Lung (tissue), 12 donors: ENCODE data around the gene THEM4. TPM values are rescaled to one million over a fixed set of nuclear protein-coding genes. Genes with fewer than 3 reads are reported as not detected.

Source experiments
- ATAC-seq: fragments of 200-7000 bp; cut with Tn5 transposase; one replicate; pipeline ENCODE4 v1.9.1; 2020; ENCODE audit warnings: moderate number of reproducible peaks; ENCODE audit not compliant: insufficient read depth, low FRiP score
- DNase-seq, 3 donors: peaks; one replicate each; pipeline ENCODE4 v3.0.0-alpha.2; 2013 to 2017
- H3K27ac ChIP-seq, 2 donors: one replicate each; pipeline ENCODE4 v1.5.1; 2013; ENCODE audit warnings: mild to moderate bottlenecking in 2 of 2, moderate library complexity in 2 of 2, control low read depth in 1 of 2, inconsistent platforms in 1 of 2, low read depth in 1 of 2, low read length in 1 of 2
- H3K27me3 ChIP-seq, 3 donors: one replicate each; pipeline ENCODE4 v1.5.1; 2013; ENCODE audit warnings: low read length in 2 of 3; ENCODE audit not compliant: control insufficient read depth in 3 of 3, insufficient read depth in 3 of 3
- H3K36me3 ChIP-seq, 4 donors: one replicate each; pipeline ENCODE4 v1.5.1; 2013; ENCODE audit warnings: low read length in 4 of 4, mild to moderate bottlenecking in 1 of 4, moderate library complexity in 1 of 4; ENCODE audit not compliant: control insufficient read depth in 4 of 4, insufficient read depth in 4 of 4
- H3K4me1 ChIP-seq, 5 donors: one replicate each; pipeline ENCODE4 v1.5.1; 2013; ENCODE audit warnings: low read length in 5 of 5, mild to moderate bottlenecking in 2 of 5, moderate library complexity in 1 of 5; ENCODE audit not compliant: control insufficient read depth in 5 of 5, insufficient read depth in 5 of 5
- H3K4me3 ChIP-seq: one replicate; pipeline ENCODE4 v1.5.1; 2013; ENCODE audit warnings: mild to moderate bottlenecking, control low read depth, moderate library complexity
- H3K9ac ChIP-seq, 2 donors: one replicate each; pipeline ENCODE4 v1.5.1; 2013; ENCODE audit warnings: low read length in 2 of 2, control low read depth in 1 of 2; ENCODE audit not compliant: insufficient read depth in 1 of 2
- H3K9me3 ChIP-seq, 4 donors: one replicate each; pipeline ENCODE4 v1.5.1; 2013; ENCODE audit warnings: low read length in 3 of 4, mild to moderate bottlenecking in 1 of 4, moderate library complexity in 1 of 4; ENCODE audit not compliant: control insufficient read depth in 4 of 4, insufficient read depth in 3 of 4
- WGBS, 2 donors: extraction: QIAGEN DNeasy Blood & Tissue Kit; methylation state at CpG; one replicate each; pipeline ENCODE4 v1.1.7; 2013; 5-methylcytosine and 5-hydroxymethylcytosine counted together
- polyA plus RNA-seq, 2 donors: library from polyadenylated mRNA; stranded (reverse); fragments of 200-250 nt; gene quantifications; one replicate each; pipeline ENCODE4 v1.2.1, GENCODE V29; 2013
- total RNA-seq, 2 donors: library from RNA; depleted of rRNA in 1 of 2; stranded (reverse); fragments of >200 nt in 1 of 2; gene quantifications; one replicate each; pipeline ENCODE4 v1.2.1, GENCODE V29; 2014 to 2021
- TF ChIP-seq, protein P1 (sequence below): IDR thresholded peaks from 2 replicates; pipeline ENCODE4 v1.5.1; 2012; ENCODE audit warnings: mild to moderate bottlenecking; ENCODE audit errors: control extremely low read depth, extremely low read depth
- donor health status: control.
- donor health status: control.
- donor health status: Bipolar disorder and iron deficiency.
- donor health status: healthy.
- donor health status: DM: yes; HTN: yes; CAD: no.

The THEM4 gene
- total and polyA plus RNA-seq, 4 donors: 10.3 to 15.7 (median 13.6) TPM

DNA sequence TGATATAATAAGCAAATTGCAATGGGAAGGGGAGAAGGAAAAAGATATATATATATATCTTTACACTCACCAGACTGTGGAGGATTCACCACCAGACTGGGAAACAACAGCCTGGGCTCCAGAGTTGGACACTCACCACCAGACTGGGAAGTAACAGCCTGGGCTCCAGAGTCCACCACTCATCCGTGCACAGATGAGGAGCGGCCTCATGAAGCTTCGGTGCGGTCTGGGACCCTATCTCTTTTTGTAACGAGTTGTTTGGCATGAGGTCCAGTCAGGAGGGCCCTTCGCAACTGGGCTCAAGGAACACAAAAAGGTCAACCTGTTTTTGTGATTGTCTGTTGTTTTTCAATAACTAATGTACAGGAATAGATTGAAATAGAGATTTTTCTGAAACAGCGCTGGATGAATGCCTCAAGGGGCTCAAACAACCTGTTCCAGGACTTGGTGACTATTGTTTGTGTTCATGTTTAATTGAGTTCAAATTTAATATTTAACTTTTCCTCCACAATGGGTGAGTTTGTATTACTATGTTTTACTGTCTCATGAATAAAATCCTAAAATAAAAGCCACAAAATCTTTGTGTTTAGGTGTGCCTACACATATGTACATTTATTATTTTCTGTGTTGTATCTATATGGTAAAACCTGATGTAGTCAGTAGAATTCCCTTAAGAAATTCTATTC, 44.2 kb upstream of the THEM4 start:
- 83 to 87% methylated on average over 7 of the region's 7 CpGs for WGBS, 2 donors
- Histone ChIP-seq H3K27ac (no peak overlapping the region), H3K9me3 (no peaks in the 10 kb centered on the region), H3K4me1 (no peaks in the 10 kb centered on the region), H3K27me3 (peaks cover 0 to 5% (median 4%) of the 10 kb centered on the region in 3 donors), H3K36me3 (no peaks in the 10 kb centered on the region), H3K4me3 (no peak overlapping the region), H3K9ac (no peak overlapping the region)
- no peak for DNase-seq
- no peak for ATAC-seq
- TF ChIP-seq, protein P1, sequence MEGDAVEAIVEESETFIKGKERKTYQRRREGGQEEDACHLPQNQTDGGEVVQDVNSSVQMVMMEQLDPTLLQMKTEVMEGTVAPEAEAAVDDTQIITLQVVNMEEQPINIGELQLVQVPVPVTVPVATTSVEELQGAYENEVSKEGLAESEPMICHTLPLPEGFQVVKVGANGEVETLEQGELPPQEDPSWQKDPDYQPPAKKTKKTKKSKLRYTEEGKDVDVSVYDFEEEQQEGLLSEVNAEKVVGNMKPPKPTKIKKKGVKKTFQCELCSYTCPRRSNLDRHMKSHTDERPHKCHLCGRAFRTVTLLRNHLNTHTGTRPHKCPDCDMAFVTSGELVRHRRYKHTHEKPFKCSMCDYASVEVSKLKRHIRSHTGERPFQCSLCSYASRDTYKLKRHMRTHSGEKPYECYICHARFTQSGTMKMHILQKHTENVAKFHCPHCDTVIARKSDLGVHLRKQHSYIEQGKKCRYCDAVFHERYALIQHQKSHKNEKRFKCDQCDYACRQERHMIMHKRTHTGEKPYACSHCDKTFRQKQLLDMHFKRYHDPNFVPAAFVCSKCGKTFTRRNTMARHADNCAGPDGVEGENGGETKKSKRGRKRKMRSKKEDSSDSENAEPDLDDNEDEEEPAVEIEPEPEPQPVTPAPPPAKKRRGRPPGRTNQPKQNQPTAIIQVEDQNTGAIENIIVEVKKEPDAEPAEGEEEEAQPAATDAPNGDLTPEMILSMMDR: no peak

DNA sequence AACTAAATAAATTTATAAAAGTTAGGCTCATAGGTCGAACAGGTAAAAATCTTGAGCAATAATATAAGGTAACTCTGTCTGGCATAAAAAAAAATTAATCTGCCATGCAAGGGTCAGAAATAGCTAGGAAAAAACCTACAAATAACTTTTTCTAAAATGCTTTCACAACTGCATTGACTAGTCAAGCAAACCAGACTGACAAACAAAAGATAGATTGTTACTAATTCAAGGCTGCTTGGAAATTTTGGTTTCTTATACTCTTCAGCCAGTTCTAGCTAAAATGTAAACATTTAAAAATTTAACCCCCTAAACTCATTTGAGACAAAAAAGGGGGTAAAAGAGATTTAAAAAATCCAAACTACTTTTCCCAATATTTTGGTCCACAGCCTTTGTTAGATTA, 43.5 kb upstream of the THEM4 start:
- Histone ChIP-seq H3K9ac (no peak overlapping the region), H3K9me3 (no peaks in the 10 kb centered on the region), H3K4me1 (no peaks in the 10 kb centered on the region), H3K27me3 (peaks cover 0 to 5% (median 4%) of the 10 kb centered on the region in 3 donors), H3K36me3 (no peaks in the 10 kb centered on the region), H3K27ac (no peak overlapping the region), H3K4me3 (no peak overlapping the region)
- TF ChIP-seq, protein P1: no peak
- 74 to 88% methylated on average over 1 of the region's 1 CpG for WGBS, 2 donors
- ATAC-seq (no peak), DNase-seq (no peak)

GRCh38 chr1:151949371-151950193, 40.3 kb upstream of the THEM4 start:
- Histone ChIP-seq H3K27ac (no peak overlapping the region), H3K27me3 (peaks cover 0 to 5% (median 0%) of the 10 kb centered on the region in 3 donors), H3K4me1 (peaks cover 0 to 19% (median 3%) of the 10 kb centered on the region in 5 donors), H3K36me3 (no peaks in the 10 kb centered on the region), H3K9ac (no peak overlapping the region), H3K9me3 (no peaks in the 10 kb centered on the region), H3K4me3 (no peak overlapping the region)
- no peak for DNase-seq
- no peak for ATAC-seq
- TF ChIP-seq, protein P1: no peak
- 93 to 95% methylated on average over 18 of the region's 18 CpGs for WGBS, 2 donors
